ENCODE data around the gene VWA3A. TPM values are rescaled to one million over a fixed set of nuclear protein-coding genes. Genes with fewer than 3 reads are reported as not detected.

Gene VWA3A
- total RNA-seq, 2 experiments from 2014 or later: 0.27 to 0.47 TPM

Other genes starting within 250 kb of the VWA3A start
- 100 to 1,000 TPM; 185 to 206 TPM for gene NPIPB4, start 234.8 kb upstream of the VWA3A start, total RNA-seq
- 100 to 1,000 TPM; 142 to 146 TPM for gene UQCRC2, start 139.2 kb upstream of the VWA3A start, total RNA-seq
- not detected for gene PDZD9, start 91.4 kb upstream of the VWA3A start, total RNA-seq
- 1 to 10 TPM; 2.3 to 2.8 TPM for gene MOSMO, start 84.4 kb upstream of the VWA3A start, total RNA-seq
- 1 to 10 TPM; 1.0 to 1.3 TPM for gene SDR42E2, start 70.0 kb downstream of the VWA3A start, total RNA-seq
- gene EEF2K, start 113.7 kb downstream of the VWA3A start, total RNA-seq: 10 to 100 TPM; 10.1 to 13.2 TPM
- 100 to 1,000 TPM; 239 to 242 TPM for gene POLR3E, start 204.9 kb downstream of the VWA3A start, total RNA-seq

Measured in CD4-positive, alpha-beta T cell (primary cell).